ENCODE data around the gene NDUFS6.

The NDUFS6 gene

DNA sequence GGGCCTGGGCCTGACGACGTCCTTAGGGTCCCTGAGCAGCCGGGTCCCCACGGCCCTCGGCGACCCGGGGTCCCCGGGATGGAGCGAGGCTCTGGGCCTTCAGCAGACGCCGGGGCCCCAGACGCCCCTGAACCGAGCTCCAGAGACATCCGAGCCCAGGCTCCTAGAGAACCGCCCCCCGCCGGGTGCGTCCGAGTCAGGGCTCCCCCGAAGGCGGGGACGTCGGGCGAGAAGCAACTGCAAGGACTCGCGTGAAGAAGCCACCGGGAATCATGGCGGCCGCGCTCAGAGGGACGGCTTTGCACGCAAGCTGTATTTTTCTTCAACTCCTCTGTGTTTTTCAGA lies 56.0 kb downstream of the NDUFS6 start:
- no peak for DNase-seq

DNA sequence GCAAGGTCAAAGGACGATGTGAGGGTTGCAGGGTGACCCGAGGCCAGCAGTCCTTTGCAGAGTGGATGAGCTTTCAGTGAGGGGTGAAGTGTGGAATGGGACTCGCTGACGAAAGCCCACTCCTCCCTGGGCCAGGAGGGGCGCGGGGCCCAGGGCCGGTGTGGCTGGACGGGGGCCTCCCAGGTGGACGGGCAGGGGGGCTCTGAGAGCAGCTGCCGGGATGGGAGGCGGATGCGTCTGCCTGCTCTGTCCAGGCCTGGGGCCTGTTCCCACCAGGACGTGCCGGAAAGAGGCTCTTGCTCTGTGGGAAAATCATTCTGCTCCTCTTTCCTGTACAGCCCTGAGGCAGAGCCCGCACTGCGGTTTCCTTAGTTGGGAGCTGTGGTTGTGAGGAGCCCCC lies 57.2 kb downstream of the NDUFS6 start:
- DNase-seq = no peak

DNA sequence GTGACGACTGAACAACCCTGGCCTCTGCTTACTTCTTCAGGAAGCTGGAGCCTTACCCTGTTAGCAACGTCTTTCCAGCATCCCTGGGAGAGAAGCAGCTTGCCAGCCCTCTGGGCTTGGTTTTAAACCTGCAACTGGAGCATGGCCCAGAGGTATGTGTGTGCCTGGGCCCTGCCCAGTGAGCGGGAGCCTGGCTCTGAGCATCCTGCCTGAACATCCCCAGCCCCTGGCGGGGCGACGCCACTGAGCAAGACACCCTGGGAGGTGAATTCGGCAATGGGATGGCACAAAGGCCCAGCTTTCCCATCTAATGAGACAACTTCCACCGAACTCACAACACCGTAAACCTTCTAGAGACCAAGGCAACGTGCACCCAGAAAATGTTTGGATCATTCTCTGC lies 57.9 kb downstream of the NDUFS6 start:
- DNase-seq = no peak

DNA sequence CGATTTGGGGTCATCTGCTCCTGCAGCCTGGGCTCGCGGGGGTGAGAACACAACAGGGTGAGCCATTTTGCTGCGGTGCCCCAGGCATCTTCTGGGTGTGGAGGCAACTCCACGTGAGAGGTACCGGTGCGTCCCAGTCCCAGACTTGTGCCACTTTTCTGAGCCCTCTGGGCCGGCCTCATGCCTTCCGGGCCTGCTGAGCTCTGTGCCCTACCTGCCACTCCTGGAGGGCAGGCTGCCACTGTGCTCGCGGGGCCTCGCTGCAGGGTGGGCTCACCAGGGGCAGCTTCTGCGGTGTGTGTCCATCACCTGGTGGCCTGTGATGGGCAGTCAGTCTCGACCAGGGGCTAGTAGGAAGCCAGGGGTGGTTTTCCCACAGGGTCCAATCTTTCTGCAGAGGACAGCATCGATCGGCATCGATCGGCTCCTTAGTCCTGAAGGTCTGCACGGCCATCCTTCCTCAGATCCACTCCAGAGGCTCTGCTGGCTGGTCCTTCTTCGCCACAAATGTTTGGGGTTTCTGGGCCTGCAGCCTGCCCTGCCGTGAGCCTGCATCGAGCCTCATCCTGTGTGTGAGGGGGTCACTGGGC lies 58.9 kb downstream of the NDUFS6 start:
- DNase-seq = no peak

DNA sequence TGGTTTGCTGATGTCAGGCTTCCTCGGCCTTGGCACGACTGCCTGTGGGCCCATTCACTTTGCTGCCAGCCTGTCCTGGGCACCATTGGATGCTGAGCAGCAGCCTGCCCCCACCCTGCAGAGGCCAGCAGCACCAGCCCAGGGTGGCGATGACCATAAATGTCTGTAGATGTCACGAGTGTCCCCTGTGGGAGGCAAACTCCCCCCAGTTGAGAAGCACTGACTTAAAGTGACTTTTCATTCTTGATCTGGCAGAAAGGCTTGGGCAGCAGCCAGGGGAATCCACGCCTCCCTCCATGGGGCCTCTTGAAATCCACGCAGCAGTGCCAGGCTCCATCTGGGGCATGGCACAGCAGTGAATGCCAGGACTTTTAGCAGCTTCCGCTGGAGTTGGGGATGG lies 59.7 kb downstream of the NDUFS6 start:
- DNase-seq = no peak

DNA sequence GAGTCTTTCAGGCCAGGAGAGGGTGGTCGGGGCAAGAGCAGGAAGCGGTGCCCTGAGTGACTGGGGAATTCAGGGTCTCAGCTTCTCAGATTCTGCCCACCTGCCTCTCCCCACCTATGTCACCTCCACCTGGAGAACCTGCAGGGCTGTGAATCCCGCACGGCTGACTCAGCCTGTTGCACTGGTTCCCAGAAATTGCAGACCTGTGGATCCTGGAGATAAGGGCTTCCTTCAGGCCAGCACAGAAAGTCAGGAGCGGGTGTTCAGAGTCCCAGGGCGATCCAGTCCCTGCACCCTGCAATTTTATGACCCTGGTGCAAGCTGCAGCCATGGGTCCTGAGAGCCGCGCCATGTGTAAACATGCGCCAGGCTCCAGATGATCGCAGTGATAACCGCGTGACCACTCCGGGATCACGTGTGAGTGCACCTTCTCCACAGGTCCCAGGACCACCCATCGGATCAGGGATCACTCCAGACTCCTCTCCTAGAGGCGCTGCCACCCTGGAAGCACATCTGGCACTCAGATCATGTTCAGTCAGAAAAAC lies 63.8 kb downstream of the NDUFS6 start:
- no peak for DNase-seq

DNA sequence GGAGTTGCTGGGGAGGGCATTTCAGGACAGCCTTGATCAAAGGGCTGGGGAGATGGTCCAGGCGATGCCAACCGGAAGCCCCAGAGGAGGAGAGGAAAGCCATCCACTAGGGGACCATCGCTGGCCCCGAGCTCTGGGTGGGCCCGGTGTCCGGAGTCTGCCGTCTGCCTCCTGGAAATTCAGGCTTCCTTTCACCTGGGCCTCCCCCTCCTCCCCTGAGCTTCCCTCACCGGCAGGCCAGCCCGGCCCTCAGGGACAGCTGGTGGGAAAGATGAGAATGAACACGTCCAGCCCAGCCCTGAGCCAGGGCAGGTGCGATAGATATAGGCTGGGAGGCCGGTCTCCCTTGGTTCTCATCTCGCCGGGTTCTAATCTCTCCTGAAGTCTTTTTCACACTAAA lies 64.3 kb downstream of the NDUFS6 start:
- no peak for DNase-seq
